GM13977 (cell line): Measurements from ENCODE around the gene SLC27A2.

Source experiments
- DNase-seq: peaks from one replicate; pipeline ENCODE4 v3.0.0; 2012; ENCODE audit warnings: low spot score
- in situ Hi-C: fragments of 300-500 bp; cut with MboI; formaldehyde crosslinking; loops from one replicate; pipeline ENCODE4 v1.12.0; 2022; ENCODE audit warnings: low sequenced_read_pairs, low pct_unique_long_range_greater_than_20kb, mixed read lengths, inconsistent platforms; ENCODE audit not compliant: unreplicated experiment
- TF ChIP-seq, protein P1 (sequence below): IDR thresholded peaks from 2 replicates; pipeline ENCODE4 v1.5.1; 2012; ENCODE audit warnings: mild to moderate bottlenecking, control low read depth; ENCODE audit not compliant: insufficient read depth; ENCODE audit errors: extremely low read depth, missing control alignments

Gene SLC27A2

GRCh38 chr15:50222181-50222580 is 40.2 kb downstream of the SLC27A2 start:
- in situ Hi-C loops, result no loop called here
- DNase-seq, result no peak
- TF ChIP-seq, protein P1, sequence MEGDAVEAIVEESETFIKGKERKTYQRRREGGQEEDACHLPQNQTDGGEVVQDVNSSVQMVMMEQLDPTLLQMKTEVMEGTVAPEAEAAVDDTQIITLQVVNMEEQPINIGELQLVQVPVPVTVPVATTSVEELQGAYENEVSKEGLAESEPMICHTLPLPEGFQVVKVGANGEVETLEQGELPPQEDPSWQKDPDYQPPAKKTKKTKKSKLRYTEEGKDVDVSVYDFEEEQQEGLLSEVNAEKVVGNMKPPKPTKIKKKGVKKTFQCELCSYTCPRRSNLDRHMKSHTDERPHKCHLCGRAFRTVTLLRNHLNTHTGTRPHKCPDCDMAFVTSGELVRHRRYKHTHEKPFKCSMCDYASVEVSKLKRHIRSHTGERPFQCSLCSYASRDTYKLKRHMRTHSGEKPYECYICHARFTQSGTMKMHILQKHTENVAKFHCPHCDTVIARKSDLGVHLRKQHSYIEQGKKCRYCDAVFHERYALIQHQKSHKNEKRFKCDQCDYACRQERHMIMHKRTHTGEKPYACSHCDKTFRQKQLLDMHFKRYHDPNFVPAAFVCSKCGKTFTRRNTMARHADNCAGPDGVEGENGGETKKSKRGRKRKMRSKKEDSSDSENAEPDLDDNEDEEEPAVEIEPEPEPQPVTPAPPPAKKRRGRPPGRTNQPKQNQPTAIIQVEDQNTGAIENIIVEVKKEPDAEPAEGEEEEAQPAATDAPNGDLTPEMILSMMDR, result no peak

DNA sequence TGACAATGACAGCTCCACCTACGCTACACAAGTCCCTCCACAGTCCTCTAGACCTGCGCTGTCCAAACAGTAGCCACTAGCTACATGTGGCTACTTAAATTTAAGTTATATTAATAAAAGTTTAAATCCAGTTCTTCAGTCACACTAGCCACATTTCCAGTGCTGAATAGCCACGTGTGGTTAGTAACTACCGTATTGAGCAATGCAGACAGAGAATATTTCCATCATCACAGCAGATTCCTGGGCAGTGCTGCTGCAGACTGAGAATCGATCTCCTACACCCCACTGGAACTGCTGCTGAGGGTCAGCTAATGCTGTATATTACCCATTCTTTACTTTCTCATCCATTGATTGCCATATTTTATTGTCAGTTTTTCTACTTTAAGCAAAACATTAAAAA is 42.6 kb downstream of the SLC27A2 start:
- in situ Hi-C loops, result no loop called here
- TF ChIP-seq, protein P1, result no peak

GRCh38 chr15:50225057-50225456 is 43.1 kb downstream of the SLC27A2 start:
- DNase-seq, result no peak
- TF ChIP-seq, protein P1, result no peak
- in situ Hi-C loops, result no loop called here

More for the DNA sequence above, 42.6 kb downstream of the SLC27A2 start:
- no peak for DNase-seq

DNA sequence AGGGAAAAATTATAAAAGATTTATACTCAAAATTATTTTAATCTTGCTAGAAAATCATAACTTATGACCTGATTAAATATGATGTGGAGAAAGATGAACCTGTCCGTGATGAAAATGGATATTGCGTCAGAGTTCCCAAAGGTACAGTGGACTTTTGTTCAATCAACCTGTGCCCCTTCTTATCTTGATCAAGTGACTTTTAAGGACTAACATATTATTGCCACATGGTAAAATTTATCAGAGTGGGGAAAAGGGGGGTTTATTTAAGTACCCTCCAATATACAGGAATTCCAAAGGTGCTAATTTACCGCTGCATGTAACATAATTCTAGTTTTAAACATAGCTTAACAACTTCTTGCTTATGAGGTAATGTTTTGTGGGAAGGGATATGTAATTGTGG is 43.9 kb downstream of the SLC27A2 start:
- TF ChIP-seq, protein P1, result no peak
- in situ Hi-C loops, result no loop called here
- no peak for DNase-seq

- DNase-seq, result no peak
- in situ Hi-C loops, result no loop called here
- TF ChIP-seq, protein P1, result no peak
Measured at GRCh38 chr15:50227076-50227475, 45.1 kb downstream of the SLC27A2 start.

DNA sequence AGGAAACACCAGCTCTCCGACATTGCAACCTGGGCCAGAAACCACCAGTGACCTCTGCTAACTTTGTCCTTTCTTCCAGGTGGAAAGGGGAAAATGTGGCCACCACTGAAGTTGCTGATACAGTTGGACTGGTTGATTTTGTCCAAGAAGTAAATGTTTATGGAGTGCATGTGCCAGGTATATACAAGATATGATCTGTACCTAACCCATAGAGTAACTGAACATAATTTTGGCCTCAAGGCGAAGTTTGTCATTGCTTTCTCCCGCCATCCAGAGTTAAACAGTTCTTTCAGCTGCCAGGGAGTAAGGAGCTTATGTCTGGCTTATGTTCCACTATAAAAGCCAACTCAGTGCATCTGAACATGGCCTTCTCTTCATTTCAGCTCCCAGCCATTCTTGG is 46.9 kb downstream of the SLC27A2 start:
- DNase-seq, result no peak
- TF ChIP-seq, protein P1, result no peak
- in situ Hi-C loops, result no loop called here

DNA sequence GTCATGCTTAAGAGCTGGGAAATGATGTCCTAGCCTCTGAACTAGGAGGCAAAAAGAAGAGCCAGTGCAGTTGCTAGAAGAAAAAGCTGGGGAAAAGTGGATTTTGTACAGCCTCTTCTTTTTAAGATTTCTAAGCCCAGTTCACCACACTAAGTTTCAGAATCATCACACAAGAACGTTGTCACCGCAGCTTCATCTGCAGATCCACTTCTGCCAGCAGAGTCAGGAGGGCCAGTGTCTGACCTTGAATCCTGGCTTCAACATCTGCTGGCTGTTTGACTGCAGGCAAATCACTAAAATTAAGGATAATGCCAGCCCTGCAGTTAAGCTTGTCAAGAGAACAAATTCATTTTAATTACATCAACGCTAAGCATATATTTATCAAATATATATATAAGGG is 47.3 kb downstream of the SLC27A2 start:
- TF ChIP-seq, protein P1, result no peak
- in situ Hi-C loops, result no loop called here
- no peak for DNase-seq
